ENCODE results near the gene ZCCHC24.

DNA sequence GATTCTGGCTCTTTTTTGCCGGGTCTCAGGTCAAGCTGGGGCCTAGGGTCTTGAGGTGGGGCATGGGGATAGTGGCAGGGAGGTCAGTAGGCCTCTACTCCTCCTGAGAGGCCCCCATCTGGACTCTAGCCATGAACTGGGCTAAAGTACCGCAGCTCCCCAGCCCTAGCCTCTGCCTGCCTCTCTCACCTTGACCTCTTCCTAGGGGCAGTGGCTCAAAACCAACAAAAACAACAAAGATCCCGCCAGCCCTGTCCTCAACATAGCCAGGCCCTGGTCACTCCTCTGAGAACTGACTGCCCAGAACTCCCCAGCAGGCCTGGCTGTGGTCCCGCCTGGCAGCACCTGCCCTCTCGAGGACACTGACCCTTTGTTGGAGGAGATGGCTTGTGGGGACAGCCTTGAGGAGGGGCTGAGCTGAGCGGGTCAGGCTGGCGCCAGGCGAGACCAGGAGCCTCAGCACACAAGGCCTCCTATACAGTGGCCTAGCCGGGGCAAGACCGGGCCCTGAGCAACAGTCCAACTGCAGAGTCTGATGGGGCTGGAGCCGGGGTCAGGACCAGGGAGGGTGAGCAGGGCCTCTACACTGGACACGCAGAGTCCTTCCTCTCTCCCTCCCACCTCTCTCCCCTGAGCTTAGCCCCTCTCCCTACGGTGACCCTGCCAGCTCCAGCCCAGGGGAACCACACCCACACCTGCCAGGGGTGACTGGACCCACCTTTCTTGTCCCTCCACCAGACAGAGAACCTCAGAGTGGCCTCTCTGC lies 109.8 kb downstream of the ZCCHC24 start:
- TF ChIP-seq, protein P1, sequence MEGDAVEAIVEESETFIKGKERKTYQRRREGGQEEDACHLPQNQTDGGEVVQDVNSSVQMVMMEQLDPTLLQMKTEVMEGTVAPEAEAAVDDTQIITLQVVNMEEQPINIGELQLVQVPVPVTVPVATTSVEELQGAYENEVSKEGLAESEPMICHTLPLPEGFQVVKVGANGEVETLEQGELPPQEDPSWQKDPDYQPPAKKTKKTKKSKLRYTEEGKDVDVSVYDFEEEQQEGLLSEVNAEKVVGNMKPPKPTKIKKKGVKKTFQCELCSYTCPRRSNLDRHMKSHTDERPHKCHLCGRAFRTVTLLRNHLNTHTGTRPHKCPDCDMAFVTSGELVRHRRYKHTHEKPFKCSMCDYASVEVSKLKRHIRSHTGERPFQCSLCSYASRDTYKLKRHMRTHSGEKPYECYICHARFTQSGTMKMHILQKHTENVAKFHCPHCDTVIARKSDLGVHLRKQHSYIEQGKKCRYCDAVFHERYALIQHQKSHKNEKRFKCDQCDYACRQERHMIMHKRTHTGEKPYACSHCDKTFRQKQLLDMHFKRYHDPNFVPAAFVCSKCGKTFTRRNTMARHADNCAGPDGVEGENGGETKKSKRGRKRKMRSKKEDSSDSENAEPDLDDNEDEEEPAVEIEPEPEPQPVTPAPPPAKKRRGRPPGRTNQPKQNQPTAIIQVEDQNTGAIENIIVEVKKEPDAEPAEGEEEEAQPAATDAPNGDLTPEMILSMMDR (IDR thresholded peaks at IDR 0.05): no peak
- TF ChIP-seq POLR2AphosphoS5 (IDR thresholded peaks at IDR 0.05): no peak
- TF ChIP-seq POLR2A (IDR thresholded peaks at IDR 0.05): no peak

All from stomach (tissue), 4 donors.